Measurements from ENCODE around the gene BTN2A1.

DNA sequence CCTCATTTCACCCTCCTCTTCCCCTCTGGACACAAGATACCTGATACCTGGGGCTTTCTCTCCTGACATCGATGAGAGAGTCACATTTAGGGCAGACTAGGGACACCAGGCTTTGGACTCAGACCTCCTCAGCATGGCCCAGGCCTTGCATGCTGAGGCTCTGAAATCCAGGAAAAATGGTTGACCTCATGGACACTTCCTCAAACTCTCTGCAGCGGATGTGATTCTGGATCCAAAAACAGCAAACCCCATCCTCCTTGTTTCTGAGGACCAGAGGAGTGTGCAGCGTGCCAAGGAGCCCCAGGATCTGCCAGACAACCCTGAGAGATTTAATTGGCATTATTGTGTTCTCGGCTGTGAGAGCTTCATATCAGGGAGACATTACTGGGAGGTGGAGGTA, 44.8 kb upstream of the BTN2A1 start:
- TF ChIP-seq, protein P1, sequence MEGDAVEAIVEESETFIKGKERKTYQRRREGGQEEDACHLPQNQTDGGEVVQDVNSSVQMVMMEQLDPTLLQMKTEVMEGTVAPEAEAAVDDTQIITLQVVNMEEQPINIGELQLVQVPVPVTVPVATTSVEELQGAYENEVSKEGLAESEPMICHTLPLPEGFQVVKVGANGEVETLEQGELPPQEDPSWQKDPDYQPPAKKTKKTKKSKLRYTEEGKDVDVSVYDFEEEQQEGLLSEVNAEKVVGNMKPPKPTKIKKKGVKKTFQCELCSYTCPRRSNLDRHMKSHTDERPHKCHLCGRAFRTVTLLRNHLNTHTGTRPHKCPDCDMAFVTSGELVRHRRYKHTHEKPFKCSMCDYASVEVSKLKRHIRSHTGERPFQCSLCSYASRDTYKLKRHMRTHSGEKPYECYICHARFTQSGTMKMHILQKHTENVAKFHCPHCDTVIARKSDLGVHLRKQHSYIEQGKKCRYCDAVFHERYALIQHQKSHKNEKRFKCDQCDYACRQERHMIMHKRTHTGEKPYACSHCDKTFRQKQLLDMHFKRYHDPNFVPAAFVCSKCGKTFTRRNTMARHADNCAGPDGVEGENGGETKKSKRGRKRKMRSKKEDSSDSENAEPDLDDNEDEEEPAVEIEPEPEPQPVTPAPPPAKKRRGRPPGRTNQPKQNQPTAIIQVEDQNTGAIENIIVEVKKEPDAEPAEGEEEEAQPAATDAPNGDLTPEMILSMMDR (IDR thresholded peaks at IDR 0.05; ENCODE audit: low read depth, low read length), result no peak
- TF ChIP-seq POLR2A (IDR thresholded peaks at IDR 0.05; ENCODE audit: extremely low read depth, insufficient read length) (no peak), MYC (IDR thresholded peaks at IDR 0.05; ENCODE audit: low read depth, low read length) (no peak)
- TF ChIP-seq, protein P2, sequence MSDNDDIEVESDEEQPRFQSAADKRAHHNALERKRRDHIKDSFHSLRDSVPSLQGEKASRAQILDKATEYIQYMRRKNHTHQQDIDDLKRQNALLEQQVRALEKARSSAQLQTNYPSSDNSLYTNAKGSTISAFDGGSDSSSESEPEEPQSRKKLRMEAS (IDR thresholded peaks at IDR 0.05; ENCODE audit: low read depth, low read length), result no peak
